Measurements from ENCODE around the gene FPR2. TPM values are rescaled to one million over a fixed set of nuclear protein-coding genes. Genes with fewer than 3 reads are reported as not detected.
"Not testable (repeated sequence)": the region's sequence is repeated elsewhere in the genome, so short reads cannot be mapped to it uniquely, and the experiment has no call there.

The FPR2 gene
- total RNA-seq, 1 donor from 2014 or later: 0.89 TPM

GRCh38 chr19:51739466-51740213 is 21.3 kb upstream of the FPR2 start:
- DNase-seq (ENCODE audit: low spot score): no peak

GRCh38 chr19:51740356-51740755 is 20.6 kb upstream of the FPR2 start:
- DNase-seq (ENCODE audit: low spot score): no peak

DNA sequence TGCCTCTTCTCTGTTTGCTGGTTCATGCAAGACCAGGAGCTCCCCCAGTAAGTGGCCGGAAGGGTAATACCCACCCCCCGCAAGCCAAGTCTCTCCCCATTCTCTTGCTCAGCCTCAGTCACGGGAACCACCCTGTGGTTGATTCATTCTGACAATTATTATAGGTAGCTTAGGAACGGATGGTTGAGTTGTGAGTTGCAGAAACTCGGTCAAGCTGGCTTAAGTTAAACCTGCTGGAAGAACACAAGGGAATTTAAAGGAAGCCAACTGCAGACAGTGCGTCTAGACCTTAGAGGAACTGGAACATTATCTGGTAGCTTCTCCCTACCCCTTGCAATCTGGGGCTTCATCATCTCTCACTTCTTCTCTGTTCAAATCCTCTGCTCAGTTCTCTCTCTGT is 18.2 kb upstream of the FPR2 start:
- no peak for DNase-seq (ENCODE audit: low spot score)

DNA sequence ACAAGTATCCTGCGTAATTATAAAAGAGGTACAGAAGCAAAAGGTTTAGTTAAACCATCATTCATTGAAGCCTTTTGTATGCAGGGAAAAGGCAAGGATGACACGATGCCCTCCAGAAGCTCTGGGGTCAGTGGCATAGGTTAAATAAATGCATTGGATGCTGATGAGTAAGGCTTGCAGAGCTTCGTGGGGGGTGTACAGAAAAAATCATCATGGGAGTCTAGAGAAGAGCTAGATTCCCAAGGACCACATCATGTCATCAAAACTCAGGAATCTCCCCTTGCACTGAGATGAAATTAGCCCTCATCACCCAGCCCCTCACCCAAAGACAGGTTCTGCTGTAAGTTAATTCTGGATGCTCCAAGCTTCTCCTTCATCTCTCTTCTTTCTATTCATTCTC is 17.6 kb upstream of the FPR2 start:
- DNase-seq (ENCODE audit: low spot score): no peak

GRCh38 chr19:51746731-51747130 is 14.2 kb upstream of the FPR2 start:
- no peak for DNase-seq (ENCODE audit: low spot score)

- DNase-seq (ENCODE audit: low spot score): no peak
Measured at GRCh38 chr19:51749979-51750378, 11.0 kb upstream of the FPR2 start.

DNA sequence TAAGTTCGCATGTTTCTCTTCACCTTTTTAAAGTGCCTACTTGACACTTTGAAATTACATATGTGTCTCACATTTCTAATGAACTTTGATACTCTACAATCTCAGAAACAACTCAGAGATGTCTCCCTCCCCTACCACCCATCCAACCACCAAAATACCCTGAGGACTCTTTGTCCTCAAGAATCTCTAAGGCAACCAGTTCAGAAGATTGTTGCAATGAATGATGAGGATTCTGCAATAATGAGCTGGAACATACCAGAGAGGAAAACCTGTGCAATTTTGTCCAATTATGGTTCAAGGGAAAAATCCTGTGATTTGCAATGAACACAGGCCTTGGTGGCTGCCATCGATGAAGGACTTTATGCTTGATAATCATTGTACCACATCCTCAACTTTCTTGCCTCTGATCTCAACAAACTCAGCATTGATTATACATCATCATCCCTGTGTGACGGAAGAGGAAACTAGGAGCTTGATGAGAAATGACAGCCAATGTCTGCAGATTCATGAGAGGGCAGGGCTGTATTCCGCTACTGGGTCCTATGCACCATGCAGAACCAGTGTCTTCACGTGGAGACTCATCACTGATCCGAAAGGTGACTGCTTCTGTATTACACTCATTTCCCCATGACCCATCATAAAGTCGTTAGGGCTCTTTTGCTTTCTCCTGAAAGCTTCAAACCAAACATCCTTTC is 10.4 kb upstream of the FPR2 start:
- no peak for DNase-seq (ENCODE audit: low spot score)

DNA sequence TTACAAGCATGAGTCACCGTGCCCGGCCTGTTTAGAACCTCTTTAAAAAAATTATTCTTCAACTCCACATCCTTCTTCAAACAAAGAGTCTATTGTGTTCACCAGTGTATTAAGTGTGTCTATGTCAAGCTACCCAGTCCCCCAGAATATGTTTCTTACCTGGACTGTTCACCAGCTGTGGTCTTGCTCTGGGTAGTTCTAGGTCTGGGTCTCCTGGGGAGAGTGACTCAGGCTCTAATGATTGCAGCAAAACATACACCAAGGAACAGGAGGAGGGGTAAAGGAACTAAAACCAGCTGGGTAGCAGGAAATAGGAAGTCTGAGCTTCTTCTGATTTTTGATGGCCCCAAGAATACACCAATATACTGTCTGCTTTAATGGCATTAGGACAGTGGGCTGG is 9.3 kb upstream of the FPR2 start, which contains the start of gene FPR1:
Gene FPR1 (minus strand): TSS at position 224 of the 400 bp plus-strand sequence. CDS start 4,884 bp downstream, outside the sequence.
- no peak for DNase-seq (ENCODE audit: low spot score)

GRCh38 chr19:51754109-51754508 is 6.9 kb upstream of the FPR2 start:
- no peak for DNase-seq (ENCODE audit: low spot score)

GRCh38 chr19:51754770-51755169 is 6.2 kb upstream of the FPR2 start:
- DNase-seq (ENCODE audit: low spot score): no peak

DNA sequence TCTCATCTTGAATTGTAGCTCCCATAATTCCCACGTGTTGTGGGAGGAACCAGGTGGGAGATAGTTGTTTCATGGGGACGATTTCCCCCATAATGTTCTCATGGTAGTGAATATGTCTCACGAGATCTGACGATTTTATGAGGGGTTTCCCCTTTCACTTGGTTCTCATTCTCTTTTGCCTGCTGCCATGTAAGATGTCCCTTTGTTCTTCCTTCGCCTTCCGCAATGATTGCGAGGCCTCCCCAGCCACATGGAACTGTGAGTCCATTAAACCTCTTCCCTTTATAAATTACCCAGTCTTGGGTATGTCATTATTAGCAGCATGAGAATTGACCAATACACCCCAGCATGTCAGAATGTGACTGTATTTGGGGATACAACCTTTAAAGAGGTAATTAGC is 5.4 kb upstream of the FPR2 start:
- no peak for DNase-seq (ENCODE audit: low spot score)

GRCh38 chr19:51761696-51762095 is 716 bp downstream of the FPR2 start:
- peak; percentile 6 for DNase-seq (ENCODE audit: low spot score)

GRCh38 chr19:51765086-51765485 is 4.1 kb downstream of the FPR2 start:
- DNase-seq (ENCODE audit: low spot score): peak; percentile 3

- no peak for DNase-seq (ENCODE audit: low spot score)
Measured at GRCh38 chr19:51766461-51766860, 5.5 kb downstream of the FPR2 start.

DNA sequence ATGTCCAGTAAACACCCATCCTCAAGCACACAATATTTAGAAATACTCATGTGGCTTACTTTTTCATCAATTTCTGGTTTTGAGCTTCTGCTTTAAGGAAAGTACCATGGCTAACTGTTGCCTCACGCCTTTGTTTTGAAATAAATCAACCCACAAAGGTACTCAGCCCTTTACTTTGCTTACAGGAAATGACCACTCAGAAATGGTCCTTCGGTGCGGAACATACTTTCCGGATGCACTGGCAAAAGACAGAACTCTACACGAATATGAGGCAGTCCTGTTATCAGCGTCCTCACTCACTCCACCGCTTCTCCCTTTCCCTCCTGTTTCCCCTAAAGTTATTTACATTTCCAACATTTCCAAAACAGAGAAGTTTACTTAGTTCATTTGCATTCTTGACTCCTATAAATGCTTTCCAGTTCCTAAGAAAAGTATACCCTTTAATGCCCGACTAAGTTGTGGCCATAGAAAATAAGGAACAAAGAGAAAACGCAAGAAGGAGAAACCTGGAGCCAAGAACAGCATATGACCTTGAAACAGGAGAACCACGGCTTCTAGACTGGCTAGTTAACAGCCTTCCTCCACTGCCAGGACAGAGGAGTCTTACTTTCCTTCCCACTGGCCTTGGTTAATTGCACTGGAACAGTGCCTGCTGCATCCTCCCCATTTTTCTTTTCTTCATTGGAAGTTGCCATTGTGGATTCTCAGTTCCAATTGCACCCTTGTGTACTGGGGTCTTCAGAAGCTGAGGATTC is 10.6 kb downstream of the FPR2 start:
- no peak for DNase-seq (ENCODE audit: low spot score)

DNA sequence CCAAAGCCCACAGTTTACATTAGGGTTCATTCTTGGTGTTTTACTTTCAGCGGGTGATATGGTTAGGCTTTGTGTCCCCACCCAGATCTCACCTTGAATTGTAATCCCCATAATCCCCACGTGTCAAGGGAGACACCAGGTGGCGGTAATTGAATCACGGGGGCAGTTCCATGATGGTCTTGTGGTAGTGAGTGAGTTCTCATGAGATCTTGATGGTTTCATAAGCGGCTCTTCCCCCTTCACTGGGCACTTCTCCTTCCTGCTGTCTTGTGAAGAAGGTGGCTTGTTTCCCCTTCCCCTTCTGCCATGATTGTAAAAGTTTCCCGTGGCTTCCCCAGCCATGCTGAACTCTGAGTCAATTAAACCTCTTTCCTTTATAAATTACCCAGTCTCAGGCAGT is 12.0 kb downstream of the FPR2 start:
- DNase-seq (ENCODE audit: low spot score): no peak

GRCh38 chr19:51776561-51776960 is 15.6 kb downstream of the FPR2 start:
- DNase-seq (ENCODE audit: low spot score): not testable (repeated sequence)

DNA sequence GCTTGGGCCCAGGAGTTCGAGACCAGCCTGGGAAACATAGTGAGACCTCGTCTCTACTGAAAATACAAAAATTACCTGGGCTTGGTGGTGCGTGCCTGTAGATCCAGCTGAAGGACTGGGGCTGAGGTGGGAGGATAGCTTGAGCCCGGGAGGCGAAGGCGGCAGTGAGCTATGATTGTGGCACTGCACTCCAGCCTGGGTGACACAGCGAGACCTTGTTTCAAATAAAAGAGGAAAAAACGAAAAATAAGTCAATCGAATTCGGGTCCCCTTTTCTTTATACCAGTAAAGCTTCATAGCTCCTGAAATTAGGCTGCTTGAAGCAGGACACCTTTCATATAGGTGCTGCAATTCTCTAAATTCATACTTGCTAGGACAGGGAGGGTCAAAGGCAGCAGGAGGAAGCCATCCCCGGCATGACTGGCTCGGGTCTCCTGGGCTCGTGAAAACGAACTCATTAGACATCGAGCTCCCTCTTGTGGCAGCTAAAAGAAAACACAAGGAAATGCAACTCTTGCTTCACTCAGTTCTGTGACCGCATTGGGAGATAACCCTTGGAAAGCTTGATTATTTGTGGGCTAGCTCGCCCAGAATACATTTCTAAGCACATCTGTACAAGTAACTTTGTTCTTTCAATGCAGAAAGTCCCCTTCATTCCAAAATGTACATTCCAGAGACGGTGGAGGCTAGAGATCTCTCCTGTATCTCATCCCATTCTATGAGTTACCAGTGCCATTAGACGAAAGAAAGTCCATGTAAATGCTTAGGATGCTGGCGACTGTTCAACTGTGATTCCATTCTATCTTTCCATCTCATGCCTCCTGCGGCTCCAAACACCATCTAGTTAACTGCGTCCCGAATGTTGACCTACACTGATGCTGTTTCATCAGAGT is 16.8 kb downstream of the FPR2 start:
- DNase-seq (ENCODE audit: low spot score): peak; percentile 70

DNA sequence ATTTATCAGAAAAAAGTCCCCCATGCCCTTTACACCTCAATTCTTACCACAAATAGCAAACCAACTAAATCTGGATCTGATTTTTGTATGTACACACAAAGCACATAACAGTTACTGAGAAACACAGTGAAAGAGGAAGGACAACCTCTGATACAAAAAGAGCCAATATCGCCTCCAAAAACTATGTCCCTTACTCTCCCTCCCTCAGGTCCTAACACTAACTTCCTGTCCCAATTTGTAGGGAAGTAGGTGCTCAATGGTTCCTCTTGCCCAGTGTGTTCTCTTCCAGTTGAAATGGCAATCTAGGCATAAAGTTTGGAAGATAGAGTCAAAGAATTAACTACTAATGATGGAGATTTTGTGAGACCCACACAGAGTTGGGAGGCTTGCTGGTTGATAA is 18.2 kb downstream of the FPR2 start:
- no peak for DNase-seq (ENCODE audit: low spot score)

DNA sequence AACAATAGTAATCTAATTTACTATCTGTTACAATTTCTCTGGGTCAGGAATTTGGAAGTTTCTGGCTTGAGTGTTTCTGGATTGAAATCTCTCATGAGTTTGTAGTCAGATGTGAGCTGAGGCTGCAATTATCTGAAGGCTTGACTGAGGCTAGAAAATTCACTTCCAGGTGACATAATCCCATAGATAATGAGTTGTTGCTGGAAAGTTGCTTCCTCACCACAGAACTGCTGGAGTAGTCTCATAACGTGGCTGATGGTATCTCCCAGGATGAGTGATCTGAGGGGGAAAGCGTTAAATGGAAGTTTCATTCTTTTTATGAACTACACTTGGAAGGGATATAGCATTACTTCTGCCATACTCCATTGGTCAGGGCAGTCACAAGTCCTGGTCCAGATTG is 18.7 kb downstream of the FPR2 start:
- no peak for DNase-seq (ENCODE audit: low spot score)

DNA sequence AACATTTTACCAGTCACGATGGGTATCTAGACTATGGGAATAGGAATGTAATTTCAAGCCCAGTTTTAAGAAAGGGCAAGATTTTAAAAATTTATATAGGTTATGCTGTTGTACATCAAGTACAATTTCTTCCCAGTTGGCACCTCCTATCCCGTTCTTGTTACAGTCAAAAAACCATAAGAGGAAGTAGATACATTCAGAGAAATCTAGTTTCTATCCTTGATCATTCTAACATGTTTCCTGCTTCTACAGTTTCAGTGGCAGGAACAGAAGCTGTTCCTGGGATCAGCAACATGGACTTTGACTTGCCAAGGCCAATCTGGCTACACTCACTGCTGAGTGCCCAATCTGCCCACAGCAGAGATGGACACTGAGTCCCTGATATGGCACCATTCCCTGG is 19.3 kb downstream of the FPR2 start:
- no peak for DNase-seq (ENCODE audit: low spot score)

DNA sequence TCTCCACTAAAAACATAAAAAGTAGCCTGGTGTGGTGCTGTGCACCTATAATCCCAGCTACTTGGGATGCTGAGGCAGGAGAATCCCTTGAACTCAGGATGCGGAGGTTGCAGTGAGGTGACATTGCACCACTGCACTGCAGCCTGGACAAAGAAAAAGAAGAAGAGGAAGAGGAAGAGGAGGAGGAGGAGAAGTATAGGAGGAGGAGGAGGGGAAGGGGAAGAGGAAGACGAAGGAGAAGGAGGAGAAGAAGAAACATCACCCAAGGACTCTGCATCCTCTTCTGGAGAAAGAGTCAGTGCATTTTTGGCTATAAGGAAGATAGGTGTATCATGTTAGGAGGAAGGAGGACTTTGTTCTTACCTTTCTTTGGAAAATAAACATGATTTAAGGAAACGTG is 21.0 kb downstream of the FPR2 start:
- DNase-seq (ENCODE audit: low spot score): no peak

Data from ureter (tissue), 1 donor.